ENCODE measurements around the gene MPP7. TPM values are rescaled to one million over a fixed set of nuclear protein-coding genes. Genes with fewer than 3 reads are reported as not detected.

Gene MPP7
- total and polyA plus RNA-seq, 2 of the 8 experiments (the other 6 are each of a cell fraction or from before 2014, with no cell fraction given), result 1.9 to 9.3 TPM

GRCh38 chr10:28274475-28274874 is 28.4 kb downstream of the MPP7 start:
- Histone ChIP-seq H3K36me3 (ENCODE audit: control insufficient read depth in 2 of 4, insufficient read depth in 4 of 4, low read length in 3 of 4) (no peaks in the 10 kb centered on the region), H3K23me2 (ENCODE audit: low read depth, low read length) (no peaks in the 10 kb centered on the region), H3K18ac (ENCODE audit: extremely low read depth, low read length) (no peak overlapping the region), H2AK5ac (ENCODE audit: low read depth, low read length) (no peak overlapping the region), H4K8ac (ENCODE audit: extremely low read depth, insufficient read depth, low read length) (no peak overlapping the region), H3K23ac (ENCODE audit: insufficient read length) (no peak overlapping the region), H2AFZ (ENCODE audit: low read length) (no peak overlapping the region), H2BK5ac (ENCODE audit: low read depth, low read length) (no peak overlapping the region), H2BK15ac (ENCODE audit: low read length) (no peak overlapping the region), H3K4me3 (ENCODE audit: extremely low read depth in 1 of 4, insufficient read depth in 2 of 4, low read depth in 3 of 4, low read length in 4 of 4) (no peak overlapping the region), H3K4me2 (ENCODE audit: insufficient read depth in 1 of 2, low read depth in 2 of 2, low read length in 2 of 2) (no peak overlapping the region), H3K27me3 (replicated peaks in 1 of 4; ENCODE audit: control insufficient read depth in 3 of 4, extremely low read depth in 1 of 4, insufficient read depth in 3 of 4, low read length in 3 of 4) (no peaks in the 10 kb centered on the region), H2BK12ac (ENCODE audit: low read depth, low read length) (no peak overlapping the region), H3K4ac (replicated peaks; ENCODE audit: insufficient read length, low read depth, low read length) (no peak overlapping the region), H4K91ac (replicated peaks; ENCODE audit: insufficient read length, low read length) (no peak overlapping the region), H3K27ac (ENCODE audit: low read depth, low read length) (no peak overlapping the region), H3K14ac (ENCODE audit: insufficient read length) (no peak overlapping the region), H3K79me1 (ENCODE audit: low read depth, low read length) (no peaks in the 10 kb centered on the region), H2BK120ac (replicated peaks; ENCODE audit: low read depth, low read length) (no peak overlapping the region), H3K9ac (replicated peaks in 1 of 4; ENCODE audit: extremely low read depth in 1 of 4, low read depth in 3 of 4, low read length in 3 of 4) (no peak overlapping the region), H3K56ac (replicated peaks; ENCODE audit: insufficient read length, low read depth, low read length) (no peak overlapping the region), H4K20me1 (replicated peaks in 1 of 2; ENCODE audit: control insufficient read depth in 1 of 2, insufficient read depth in 2 of 2, low read length in 2 of 2) (no peaks in the 10 kb centered on the region), H4K5ac (ENCODE audit: insufficient read length, low read depth, low read length) (no peak overlapping the region), H3K4me1 (replicated peaks in 1 of 4; ENCODE audit: control insufficient read depth in 3 of 4, insufficient read depth in 4 of 4, low read length in 3 of 4) (no peaks in the 10 kb centered on the region), H3K79me2 (ENCODE audit: control insufficient read depth in 1 of 2, insufficient read depth in 2 of 2, low read length in 2 of 2) (no peaks in the 10 kb centered on the region), H3K9me3 (ENCODE audit: insufficient read depth in 2 of 2, low read depth in 1 of 2, low read length in 1 of 2) (no peaks in the 10 kb centered on the region), H2BK20ac (ENCODE audit: low read length) (no peak overlapping the region)
- DNase-seq (ENCODE audit: low read depth in 1 of 2, low spot score in 2 of 2) (no peak), FAIRE-seq (no peak)
- ChIA-PET CTCF (ENCODE audit: partially characterized antibody) (interaction anchor here (0.7 to 3.1 kb wide), 2 partner anchors 19 to 106 kb away, joined by 3 to 8 read pairs; no protein-coding TSS in a partner anchor), POLR2A (ENCODE audit: partially characterized antibody) (interaction anchor here (0.8 kb wide), 1 partner anchor 22 kb away, joined by 3 read pairs; no protein-coding TSS in a partner anchor)
- TF ChIP-seq CEBPB (IDR thresholded peaks at IDR 0.05; ENCODE audit: low read depth, low read length) (no peak), HDAC2 (IDR thresholded peaks at IDR 0.05; ENCODE audit: borderline replicate concordance in 1 of 2, low read depth in 2 of 2, low read length in 2 of 2) (no peak), SIN3A (conservative IDR thresholded peaks at IDR 0.05 in 1 of 2, IDR thresholded peaks at IDR 0.05 in 1 of 2; ENCODE audit: low read depth in 1 of 2, low read length in 2 of 2) (no peak), USF2 (IDR thresholded peaks at IDR 0.05; ENCODE audit: low read length) (no peak), CHD1 (IDR thresholded peaks at IDR 0.05; ENCODE audit: low read depth, low read length) (no peak), RXRA (IDR thresholded peaks at IDR 0.05; ENCODE audit: insufficient read depth, low read depth, low read length) (no peak), SIRT6 (IDR thresholded peaks at IDR 0.05; ENCODE audit: low read length) (no peak), E2F6 (IDR thresholded peaks at IDR 0.05) (no peak)

All from H1 (cell line).